Natural killer cell (primary cell): Measurements from ENCODE around the gene SCAF4. TPM values are rescaled to one million over a fixed set of nuclear protein-coding genes. Genes with fewer than 3 reads are reported as not detected.

Experiments
- ATAC-seq, 3 donors: fragments of 150-1000 bp in 2 of 3; fragments of 200-7000 bp in 1 of 3; cut with Tn5 transposase; 1 replicate in 1 of 3; 2 replicates in 2 of 3; pipeline ENCODE4 v1.10.0; 2021; ENCODE audit warnings: mild to moderate bottlenecking in 2 of 3, moderate library complexity in 2 of 3
- DNase-seq, 2 donors: peaks; one replicate each; pipeline versions ENCODE4 v3.0.0 to v3.0.0-alpha.2; 2013 to 2021; ENCODE audit warnings: mixed read lengths in 1 of 2
- H3K27ac ChIP-seq: one replicate; pipeline ENCODE4 v1.5.1; 2013; ENCODE audit warnings: mild to moderate bottlenecking, low read length
- H3K27me3 ChIP-seq: one replicate; pipeline ENCODE4 v1.6.1; 2013; ENCODE audit warnings: low read length; ENCODE audit not compliant: control insufficient read depth, insufficient read depth
- H3K36me3 ChIP-seq: one replicate; pipeline ENCODE4 v1.6.1; 2013; ENCODE audit warnings: low read length; ENCODE audit not compliant: control insufficient read depth, insufficient read depth
- H3K4me1 ChIP-seq: one replicate; pipeline ENCODE4 v1.6.1; 2013; ENCODE audit warnings: low read length; ENCODE audit not compliant: control insufficient read depth, insufficient read depth
- H3K4me3 ChIP-seq: one replicate; pipeline ENCODE4 v1.5.1; 2013; ENCODE audit warnings: low read length
- H3K9me3 ChIP-seq: one replicate; pipeline ENCODE4 v1.6.1; 2013; ENCODE audit warnings: low read length; ENCODE audit not compliant: control insufficient read depth, insufficient read depth
- H3K27ac Mint-ChIP-seq, 2 donors: one replicate each; pipeline ENCODE4 v1.8.0; 2022; ENCODE audit warnings: mild to moderate bottlenecking in 2 of 2, mixed read lengths in 2 of 2, moderate library complexity in 1 of 2
- H3K27me3 Mint-ChIP-seq, 2 donors: one replicate each; pipeline ENCODE4 v1.8.0; 2022; ENCODE audit warnings: low read depth in 2 of 2, mixed read lengths in 2 of 2
- H3K36me3 Mint-ChIP-seq: one replicate; pipeline ENCODE4 v1.8.0; 2022; ENCODE audit warnings: mixed read lengths
- H3K4me1 Mint-ChIP-seq, 2 donors: one replicate each; pipeline ENCODE4 v1.8.0; 2022; ENCODE audit warnings: mixed read lengths in 2 of 2
- H3K4me3 Mint-ChIP-seq: one replicate; pipeline ENCODE4 v1.8.0; 2022; ENCODE audit warnings: mild to moderate bottlenecking, moderate library complexity, mixed read lengths
- H3K9me3 Mint-ChIP-seq, 2 donors: one replicate each; pipeline ENCODE4 v1.8.0; 2022; ENCODE audit warnings: mixed read lengths in 2 of 2
- WGBS: methylation state at CpG from one replicate; pipeline ENCODE4 v1.1.7; 2013; ENCODE audit warnings: missing lambda C conversion rate; ENCODE audit not compliant: insufficient coverage; 5-methylcytosine and 5-hydroxymethylcytosine counted together
- intact Hi-C: fragments of 100-400 bp; cut with micrococcal nuclease; formaldehyde crosslinking; loops from one replicate; pipeline ENCODE4 v1.14.2; 2022
- total RNA-seq, 4 donors: library from RNA; stranded (reverse); fragments of 120-200 nt in 1 of 4; gene quantifications; one replicate each; pipeline versions ENCODE4 v1.2.3 to v1.2.4, GENCODE V29; 2013 to 2022
- TF ChIP-seq, protein P1 (sequence below): fragments of 200-600 bp; IDR thresholded peaks from one replicate; pipeline ENCODE4 v1.8.0; 2022; ENCODE audit warnings: antibody characterized with exemption

Gene SCAF4
- total RNA-seq, 3 donors from 2014 or later (not counting 1 experiment from before 2014, with no cell fraction given) = 93.2 to 109 (median 101) TPM

DNA sequence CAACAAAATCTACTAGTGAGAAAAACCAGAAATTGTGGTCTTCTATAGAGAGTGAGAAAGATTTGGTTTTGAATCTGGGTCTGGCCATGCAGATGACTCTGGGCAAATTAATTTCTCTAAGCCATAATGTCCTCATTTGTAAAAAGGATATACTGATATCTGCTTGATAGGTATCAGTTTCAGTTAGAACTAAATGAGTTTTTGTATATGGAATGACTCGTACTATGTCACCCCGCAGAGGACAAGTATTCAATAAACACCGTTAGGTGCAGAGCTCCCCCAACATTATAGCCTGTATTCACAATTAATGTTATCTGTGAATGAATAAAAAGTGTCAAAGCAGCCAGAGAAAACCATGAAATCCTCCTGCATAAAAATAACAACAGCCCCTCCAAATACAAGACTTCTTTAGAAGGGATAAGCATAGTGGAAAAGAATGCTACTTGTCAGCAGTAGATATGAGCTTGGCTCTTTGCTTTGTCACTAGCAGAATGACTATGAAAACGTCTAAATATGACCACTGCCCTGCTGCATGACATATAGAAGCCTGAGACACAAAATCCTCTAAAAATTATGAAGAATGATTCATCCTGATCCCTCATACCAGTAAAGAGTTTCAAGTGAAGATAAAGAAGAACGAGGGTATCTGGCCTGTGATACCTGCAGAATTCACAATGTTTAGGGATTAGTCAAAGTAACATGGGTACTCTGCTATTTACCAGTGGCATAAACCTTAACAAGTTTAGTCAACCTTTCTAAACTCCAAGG lies 17.8 kb downstream of the SCAF4 start:
- Mint-ChIP-seq H3K36me3 (no peaks in the 10 kb centered on the region), H3K27ac (peak overlapping the region; percentile 45 to 75), H3K4me3 (no peak overlapping the region), H3K4me1 (peaks cover 84 to 88% of the 10 kb centered on the region in 2 donors), H3K9me3 (no peaks in the 10 kb centered on the region), H3K27me3 (no peaks in the 10 kb centered on the region)
- peak in 1 of 3 donors; percentile 43 for ATAC-seq
- H3K27ac ChIP-seq = no peak overlapping the region
- 50% methylated on average over 1 of the region's 5 CpGs for WGBS
- no peaks in the 10 kb centered on the region for H3K9me3 ChIP-seq
- H3K4me1 ChIP-seq = no peaks in the 10 kb centered on the region
- H3K4me3 ChIP-seq = no peak overlapping the region
- TF ChIP-seq, protein P1, sequence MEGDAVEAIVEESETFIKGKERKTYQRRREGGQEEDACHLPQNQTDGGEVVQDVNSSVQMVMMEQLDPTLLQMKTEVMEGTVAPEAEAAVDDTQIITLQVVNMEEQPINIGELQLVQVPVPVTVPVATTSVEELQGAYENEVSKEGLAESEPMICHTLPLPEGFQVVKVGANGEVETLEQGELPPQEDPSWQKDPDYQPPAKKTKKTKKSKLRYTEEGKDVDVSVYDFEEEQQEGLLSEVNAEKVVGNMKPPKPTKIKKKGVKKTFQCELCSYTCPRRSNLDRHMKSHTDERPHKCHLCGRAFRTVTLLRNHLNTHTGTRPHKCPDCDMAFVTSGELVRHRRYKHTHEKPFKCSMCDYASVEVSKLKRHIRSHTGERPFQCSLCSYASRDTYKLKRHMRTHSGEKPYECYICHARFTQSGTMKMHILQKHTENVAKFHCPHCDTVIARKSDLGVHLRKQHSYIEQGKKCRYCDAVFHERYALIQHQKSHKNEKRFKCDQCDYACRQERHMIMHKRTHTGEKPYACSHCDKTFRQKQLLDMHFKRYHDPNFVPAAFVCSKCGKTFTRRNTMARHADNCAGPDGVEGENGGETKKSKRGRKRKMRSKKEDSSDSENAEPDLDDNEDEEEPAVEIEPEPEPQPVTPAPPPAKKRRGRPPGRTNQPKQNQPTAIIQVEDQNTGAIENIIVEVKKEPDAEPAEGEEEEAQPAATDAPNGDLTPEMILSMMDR = no peak
- H3K36me3 ChIP-seq = no peaks in the 10 kb centered on the region
- H3K27me3 ChIP-seq = no peaks in the 10 kb centered on the region
- DNase-seq = no peak
- intact Hi-C loops = no loop called here

DNA sequence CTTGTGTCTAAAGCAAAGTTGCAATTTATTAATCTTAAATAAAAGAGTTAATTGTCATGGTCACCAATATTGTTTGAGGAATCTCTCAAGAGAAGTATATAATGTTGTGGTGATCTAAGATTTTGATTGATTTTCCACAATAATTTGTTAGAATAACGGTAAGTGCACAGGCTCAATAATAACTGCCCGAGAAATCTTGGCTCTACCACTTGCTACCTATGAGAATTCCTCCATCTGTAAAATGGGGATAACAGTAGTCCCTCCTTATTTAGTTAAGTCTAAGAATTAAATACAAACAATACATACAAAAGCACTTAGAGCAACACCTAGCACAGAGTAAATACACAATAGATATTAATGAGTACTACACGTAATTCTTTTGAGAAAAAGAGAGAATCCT lies 18.8 kb downstream of the SCAF4 start:
- H3K36me3 Mint-ChIP-seq = no peaks in the 10 kb centered on the region
- H3K27ac ChIP-seq = no peak overlapping the region
- no peak overlapping the region for H3K4me3 Mint-ChIP-seq
- H3K9me3 ChIP-seq = no peaks in the 10 kb centered on the region
- DNase-seq = no peak
- no CpG with 5 or more reads among the region's 3 CpGs for WGBS
- no peak overlapping the region for H3K4me3 ChIP-seq
- intact Hi-C loops = no loop called here
- no peak overlapping the region for H3K27ac Mint-ChIP-seq
- H3K27me3 Mint-ChIP-seq = no peaks in the 10 kb centered on the region
- no peak for ATAC-seq
- TF ChIP-seq, protein P1 = no peak
- no peaks in the 10 kb centered on the region for H3K9me3 Mint-ChIP-seq
- H3K36me3 ChIP-seq = no peaks in the 10 kb centered on the region
- no peaks in the 10 kb centered on the region for H3K4me1 ChIP-seq
- H3K4me1 Mint-ChIP-seq = peaks cover 85 to 88% of the 10 kb centered on the region in 2 donors
- no peaks in the 10 kb centered on the region for H3K27me3 ChIP-seq

- Mint-ChIP-seq H3K27ac (no peak overlapping the region), H3K9me3 (no peaks in the 10 kb centered on the region), H3K4me1 (peaks cover 85 to 93% of the 10 kb centered on the region in 2 donors), H3K36me3 (no peaks in the 10 kb centered on the region), H3K4me3 (no peak overlapping the region), H3K27me3 (no peaks in the 10 kb centered on the region)
- ATAC-seq (no peak), DNase-seq (no peak)
- TF ChIP-seq, protein P1 = no peak
- intact Hi-C loops = no loop called here
- H3K27me3 ChIP-seq = no peaks in the 10 kb centered on the region
- H3K36me3 ChIP-seq = no peaks in the 10 kb centered on the region
- H3K4me3 ChIP-seq = no peak overlapping the region
- WGBS = 100% methylated on average over 1 of the region's 1 CpG
- no peaks in the 10 kb centered on the region for H3K4me1 ChIP-seq
- no peaks in the 10 kb centered on the region for H3K9me3 ChIP-seq
- H3K27ac ChIP-seq = no peak overlapping the region
These were observed 20.1 kb downstream of the SCAF4 start for GRCh38 chr21:31711745-31712285.
